ENCODE results near the gene HHATL.

HHATL gene

GRCh38 chr3:42666022-42666421 is 36.6 kb downstream of the HHATL start:
- TF ChIP-seq CTCF (IDR thresholded peaks at IDR 0.05) (no peak), ZFX (IDR thresholded peaks at IDR 0.05; ENCODE audit: borderline replicate concordance) (no peak)
- no peak overlapping the region for H3K27ac ChIP-seq

GRCh38 chr3:42665050-42665878 is 37.3 kb downstream of the HHATL start:
- H3K27ac ChIP-seq, result no peak overlapping the region
- TF ChIP-seq CTCF (IDR thresholded peaks at IDR 0.05) (no peak), ZFX (IDR thresholded peaks at IDR 0.05; ENCODE audit: borderline replicate concordance) (no peak)

GRCh38 chr3:42664438-42664803 is 38.2 kb downstream of the HHATL start:
- no peak overlapping the region for H3K27ac ChIP-seq
- no peak for TF ChIP-seq CTCF (IDR thresholded peaks at IDR 0.05)
- no peak for TF ChIP-seq ZFX (IDR thresholded peaks at IDR 0.05; ENCODE audit: borderline replicate concordance)

GRCh38 chr3:42663581-42664437 is 38.8 kb downstream of the HHATL start:
- no peak overlapping the region for H3K27ac ChIP-seq

GRCh38 chr3:42662813-42663535 is 39.6 kb downstream of the HHATL start:
- no peak for TF ChIP-seq ZFX (IDR thresholded peaks at IDR 0.05; ENCODE audit: borderline replicate concordance)
- TF ChIP-seq CTCF (IDR thresholded peaks at IDR 0.05), result no peak
- no peak overlapping the region for H3K27ac ChIP-seq

More at GRCh38 chr3:42663581-42664437, 38.8 kb downstream of the HHATL start:
- TF ChIP-seq ZFX (IDR thresholded peaks at IDR 0.05; ENCODE audit: borderline replicate concordance) (no peak), CTCF (IDR thresholded peaks at IDR 0.05) (no peak)

- H3K27ac ChIP-seq, result no peak overlapping the region
- no peak for TF ChIP-seq CTCF (IDR thresholded peaks at IDR 0.05)
- TF ChIP-seq ZFX (IDR thresholded peaks at IDR 0.05; ENCODE audit: borderline replicate concordance), result no peak
Observed at GRCh38 chr3:42662037-42662812, 40.4 kb downstream of the HHATL start.
